Lung microvascular endothelial cell (primary cell): ENCODE measurements around the gene CTSE. TPM values are rescaled to one million over a fixed set of nuclear protein-coding genes. Genes with fewer than 3 reads are reported as not detected.

Experiments
- DNase-seq, 2 donors: peaks; one replicate each; pipeline versions ENCODE4 v3.0.0 to v3.0.0-alpha.2; 2010; ENCODE audit warnings: low read depth in 2 of 2
- total RNA-seq: library from RNA; depleted of rRNA; stranded (reverse); fragments of >200 nt; gene quantifications from 2 replicates; pipeline ENCODE4 v1.2.1, GENCODE V29; 2014

The CTSE gene
- total RNA-seq, 1 donor from 2014 or later: not detected

GRCh38 chr1:206049919-206050600 is 26.4 kb upstream of the CTSE start:
- DNase-seq: no peak

GRCh38 chr1:206049293-206049692 is 25.6 kb upstream of the CTSE start:
- DNase-seq: no peak

- DNase-seq: no peak
These were observed 24.9 kb upstream of the CTSE start for GRCh38 chr1:206048582-206048981.

- DNase-seq: no peak
These were observed 23.6 kb upstream of the CTSE start for GRCh38 chr1:206047271-206047670.

- DNase-seq: no peak
These were observed 17.9 kb upstream of the CTSE start for GRCh38 chr1:206041640-206042039.

- DNase-seq: no peak
These were observed 16.6 kb upstream of the CTSE start for GRCh38 chr1:206040328-206040727.

GRCh38 chr1:206039046-206039973 is 15.6 kb upstream of the CTSE start:
- DNase-seq: no peak

- no peak for DNase-seq
These were observed 13.9 kb upstream of the CTSE start for GRCh38 chr1:206037581-206037980.

GRCh38 chr1:206036663-206037455 is 13.2 kb upstream of the CTSE start:
- no peak for DNase-seq

- no peak for DNase-seq
These were observed 11.3 kb upstream of the CTSE start for GRCh38 chr1:206035027-206035426.

GRCh38 chr1:206032380-206033140 is 8.9 kb upstream of the CTSE start:
- peak; percentile 7 to 67 for DNase-seq

GRCh38 chr1:206030714-206031113 is 7.0 kb upstream of the CTSE start:
- peak; percentile 64 to 83 for DNase-seq

- DNase-seq: no peak
These were observed 6.5 kb upstream of the CTSE start for GRCh38 chr1:206030191-206030590.

- DNase-seq: peak in 1 of 2 donors; percentile 79
These were observed 5.8 kb upstream of the CTSE start for GRCh38 chr1:206029484-206029883.

GRCh38 chr1:206025283-206025820 is 1.7 kb upstream of the CTSE start:
- DNase-seq: no peak

- DNase-seq: no peak
These were observed 929 bp downstream of the CTSE start for GRCh38 chr1:206022766-206023165.

GRCh38 chr1:206021626-206022365 is 1.9 kb downstream of the CTSE start:
- peak in 1 of 2 donors; percentile 22 for DNase-seq

- no peak for DNase-seq
These were observed 2.6 kb downstream of the CTSE start for GRCh38 chr1:206021008-206021625.

- DNase-seq: no peak
These were observed 3.2 kb downstream of the CTSE start for GRCh38 chr1:206020393-206021007.
